Inflammatory macrophage treated with lipopolysaccharide for 1 hour (primary cell): ENCODE data around the gene SH2D3C.

ENCODE experiments used
- DNase-seq, 2 donors: peaks; one replicate each; pipeline ENCODE4 v3.0.0-alpha.2; 2020 to 2022

Gene SH2D3C

DNA sequence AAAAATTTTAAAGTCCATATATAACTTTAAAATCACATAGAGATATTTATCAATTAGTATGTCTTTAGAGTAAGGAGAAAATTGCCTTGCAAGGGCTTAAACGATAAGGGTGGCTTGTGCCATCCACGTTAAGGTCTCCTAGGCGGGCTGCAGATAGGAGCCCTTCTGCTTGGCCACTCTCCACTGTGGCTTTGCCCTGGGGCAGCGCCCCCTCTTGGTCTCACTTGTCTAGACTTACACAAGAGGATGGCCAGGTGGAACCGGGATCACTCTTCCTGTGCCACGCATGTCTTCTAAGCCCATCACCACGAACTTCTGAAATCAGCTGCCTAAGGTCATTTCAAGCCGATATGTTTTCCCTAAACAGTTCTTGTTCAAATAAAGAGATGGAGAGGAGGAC is 27.2 kb upstream of the SH2D3C start:
- no peak for DNase-seq

DNA sequence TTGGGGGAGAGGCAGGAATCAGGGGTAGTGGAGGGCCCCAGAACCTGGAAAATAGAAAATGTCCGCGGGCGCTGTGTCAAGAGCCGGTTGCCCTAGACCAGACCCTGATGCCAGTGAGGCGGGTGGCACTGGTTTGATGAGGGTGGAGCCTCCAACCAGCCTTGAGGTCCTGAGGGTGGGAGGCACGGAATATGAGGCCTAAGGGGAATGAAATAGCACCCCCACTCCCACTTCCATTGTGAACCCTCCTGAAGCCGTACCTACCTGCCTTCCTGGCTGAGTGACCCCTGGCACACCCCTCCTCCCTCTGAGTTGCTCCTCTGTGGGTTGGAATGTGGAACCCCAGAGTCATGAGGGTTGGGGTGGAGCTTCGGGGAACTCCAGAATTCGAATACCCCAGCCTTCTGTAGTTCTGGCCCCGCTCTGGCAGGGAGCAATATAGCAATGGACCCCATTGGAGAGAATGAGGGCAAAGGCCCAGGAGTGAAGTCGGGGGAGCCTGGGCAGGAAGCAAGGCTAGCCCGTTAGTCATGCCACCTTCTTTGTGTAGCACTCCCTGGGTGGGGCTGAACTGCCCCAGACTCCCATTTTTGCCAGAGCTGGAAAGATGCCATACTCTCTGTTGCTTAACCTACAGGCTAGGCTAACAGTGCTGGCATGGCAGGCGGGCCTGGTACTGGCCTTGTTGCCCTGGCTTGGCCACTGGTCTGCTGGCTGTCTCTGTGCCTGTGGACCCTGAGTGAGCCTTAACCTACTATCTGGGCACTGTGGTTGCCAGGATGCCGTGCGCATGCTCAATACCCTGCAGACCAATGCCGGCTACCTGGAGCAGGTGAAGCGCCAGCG is 25.3 kb upstream of the SH2D3C start:
- peak; percentile 58 to 92 for DNase-seq

DNA sequence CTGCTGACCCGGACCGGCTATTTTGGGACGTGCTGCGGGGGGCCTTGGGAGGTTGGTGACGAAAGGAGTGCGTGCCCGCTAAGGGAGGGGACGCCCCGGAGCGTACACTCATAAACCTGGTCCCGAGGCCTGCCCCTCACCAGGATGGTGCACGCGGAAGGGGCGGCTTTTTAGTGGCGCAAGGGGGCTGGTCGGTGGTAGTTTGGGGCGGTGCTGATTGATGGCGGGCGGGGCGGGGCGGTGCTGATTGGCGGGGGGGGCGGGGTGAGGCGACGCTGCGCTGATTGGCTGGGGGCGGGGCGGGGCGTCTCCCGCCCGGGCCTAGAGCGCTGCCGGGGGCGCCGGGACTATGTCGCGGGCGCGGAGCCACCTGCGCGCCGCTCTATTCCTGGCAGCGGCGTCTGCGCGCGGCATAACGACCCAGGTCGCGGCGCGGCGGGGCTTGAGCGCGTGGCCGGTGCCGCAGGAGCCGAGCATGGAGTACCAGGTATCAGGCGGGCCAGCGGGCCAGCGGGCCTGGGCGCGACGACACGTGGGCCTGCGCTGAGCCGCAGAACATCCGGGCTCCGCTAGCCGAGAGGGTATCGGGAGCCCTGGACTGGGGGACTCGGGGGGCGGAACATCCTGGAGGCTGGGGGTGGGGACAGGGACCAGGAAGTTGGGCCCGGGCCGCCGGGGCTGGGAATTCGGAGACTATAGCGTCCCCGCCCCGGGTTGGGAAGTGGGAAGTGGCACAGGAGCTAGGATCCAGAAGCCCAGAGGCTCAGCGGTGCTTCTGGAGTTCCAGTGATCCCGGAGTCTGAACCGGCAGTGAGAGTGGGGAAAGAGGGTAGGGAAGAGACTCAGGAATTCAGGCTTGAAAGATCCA is 24.3 kb upstream of the SH2D3C start, which contains the start of gene FPGS:
TSS of gene FPGS (plus strand) at position 307 of the 868 bp plus-strand sequence. CDS start at position 350, 43 bp downstream.
- DNase-seq, result peak; percentile 76 to 85

DNA sequence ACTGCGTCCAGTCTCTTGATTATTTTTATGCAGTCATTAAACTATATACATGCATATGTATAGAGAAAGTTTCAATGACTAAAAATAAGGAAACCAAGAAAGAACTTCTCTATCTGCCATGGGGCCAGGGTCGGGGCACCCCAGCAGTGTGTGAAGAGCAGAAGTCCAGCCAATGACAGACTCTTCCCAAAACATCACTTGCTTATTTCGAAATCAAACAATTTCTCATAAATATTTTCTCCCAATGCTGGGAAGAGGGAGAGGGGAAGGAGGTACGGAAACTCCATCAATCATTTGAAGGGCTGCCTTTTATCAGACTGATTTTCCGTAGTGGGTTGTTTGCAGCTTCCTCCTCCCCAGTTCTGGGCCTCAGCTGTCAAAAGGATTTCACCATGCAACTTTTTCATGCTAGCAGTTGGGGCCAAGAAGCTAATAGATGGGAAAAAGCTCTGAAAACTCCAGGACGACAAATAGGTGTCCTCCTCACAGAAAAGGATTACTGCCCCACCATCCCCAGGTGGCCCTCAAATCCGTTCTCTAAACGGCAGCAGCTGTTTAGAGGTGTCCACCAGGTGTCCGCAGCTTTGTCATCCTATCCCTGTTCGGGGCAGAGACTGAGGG is 23.6 kb upstream of the SH2D3C start:
- peak; percentile 78 to 92 for DNase-seq

DNA sequence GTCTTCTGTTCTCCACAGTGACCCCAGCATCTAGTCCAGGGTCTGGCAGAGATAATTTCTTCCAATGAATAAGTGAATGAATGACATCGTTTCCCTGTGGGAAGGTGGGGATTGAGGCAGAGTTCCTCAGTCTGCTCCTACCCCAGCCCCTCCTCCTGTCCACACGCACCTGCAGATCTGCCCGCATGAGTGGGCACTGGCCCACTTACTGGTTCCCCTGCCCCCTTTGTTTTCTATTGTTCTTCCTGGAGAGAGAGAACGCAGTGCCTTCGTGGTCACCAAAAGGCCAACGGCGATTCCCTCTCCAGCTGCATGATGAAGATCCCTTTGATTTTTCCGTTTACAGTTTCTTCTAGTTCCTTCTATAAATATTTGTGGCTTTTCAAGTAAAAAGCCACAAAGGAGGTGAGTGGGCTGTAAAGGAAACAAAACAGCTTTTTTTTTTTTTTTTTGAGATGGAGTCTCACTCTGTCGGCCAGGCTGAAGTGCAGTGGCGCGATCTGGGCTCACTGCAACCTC is 18.4 kb upstream of the SH2D3C start:
- no peak for DNase-seq

DNA sequence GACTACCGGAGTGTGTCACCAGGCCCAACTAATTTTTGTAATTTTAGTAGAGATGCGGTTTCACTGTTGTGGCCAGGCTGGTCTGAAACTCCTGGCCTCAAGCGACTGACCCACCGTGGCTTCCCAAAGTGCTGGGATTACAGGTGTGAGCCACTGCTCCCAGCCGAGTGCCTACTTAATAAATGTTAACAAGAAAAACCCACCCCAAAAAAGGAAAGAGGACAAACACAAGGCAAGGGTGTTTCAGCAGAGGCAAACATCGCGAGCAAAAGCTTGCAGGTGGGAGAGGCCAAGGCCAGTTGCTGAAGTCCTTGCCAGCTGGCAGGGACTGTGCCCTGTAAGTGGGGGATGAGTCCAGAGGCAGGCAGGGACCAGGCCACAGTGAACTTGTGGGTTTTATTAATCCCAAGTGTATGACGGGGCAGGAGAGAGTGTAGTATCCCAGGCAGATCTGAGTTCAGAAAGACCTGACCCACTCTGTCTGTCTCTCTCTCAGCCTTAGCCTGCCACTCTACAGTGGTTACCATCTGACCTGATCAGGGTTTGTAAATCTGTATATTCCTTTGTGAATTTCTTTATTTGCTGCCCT is 17.9 kb upstream of the SH2D3C start:
- DNase-seq, result no peak

DNA sequence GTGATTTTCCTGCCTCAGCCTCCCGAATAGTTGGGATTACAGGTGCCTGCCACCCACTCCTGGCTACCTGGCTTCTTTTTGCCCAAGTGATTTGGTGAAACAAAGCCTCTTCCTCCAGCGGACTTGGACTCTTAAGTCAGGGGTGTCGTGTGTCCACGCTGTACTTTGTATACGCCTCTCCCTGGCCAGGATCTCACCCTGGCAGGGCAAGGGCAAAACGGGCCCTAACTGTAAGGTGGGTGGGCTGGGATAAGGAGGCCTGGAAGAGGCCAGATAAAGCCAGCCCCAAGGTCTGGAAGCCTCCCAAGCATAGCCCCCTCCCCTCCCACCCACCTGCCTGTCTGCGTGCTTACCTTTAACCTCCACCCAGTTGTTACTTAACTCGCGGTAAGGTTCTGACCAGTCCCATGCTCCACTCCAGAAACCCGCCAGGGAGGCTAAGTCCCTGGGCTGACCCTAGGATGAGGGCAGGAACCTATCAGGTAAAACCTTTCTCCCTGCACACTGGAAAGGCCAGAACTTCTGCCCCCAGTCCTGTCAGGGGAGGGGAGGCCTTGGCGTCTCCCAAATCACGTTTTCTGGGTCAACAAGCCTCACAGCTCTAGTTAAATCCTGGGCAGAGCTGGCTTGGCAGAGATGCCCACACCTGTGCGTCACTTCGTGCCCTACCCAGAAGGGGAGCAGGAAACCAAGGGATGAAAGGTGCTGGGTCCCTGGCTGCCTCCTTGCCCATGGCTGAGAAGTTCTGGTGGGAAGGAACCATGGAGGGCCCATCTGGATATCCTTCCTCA is 15.7 kb upstream of the SH2D3C start:
- no peak for DNase-seq

DNA sequence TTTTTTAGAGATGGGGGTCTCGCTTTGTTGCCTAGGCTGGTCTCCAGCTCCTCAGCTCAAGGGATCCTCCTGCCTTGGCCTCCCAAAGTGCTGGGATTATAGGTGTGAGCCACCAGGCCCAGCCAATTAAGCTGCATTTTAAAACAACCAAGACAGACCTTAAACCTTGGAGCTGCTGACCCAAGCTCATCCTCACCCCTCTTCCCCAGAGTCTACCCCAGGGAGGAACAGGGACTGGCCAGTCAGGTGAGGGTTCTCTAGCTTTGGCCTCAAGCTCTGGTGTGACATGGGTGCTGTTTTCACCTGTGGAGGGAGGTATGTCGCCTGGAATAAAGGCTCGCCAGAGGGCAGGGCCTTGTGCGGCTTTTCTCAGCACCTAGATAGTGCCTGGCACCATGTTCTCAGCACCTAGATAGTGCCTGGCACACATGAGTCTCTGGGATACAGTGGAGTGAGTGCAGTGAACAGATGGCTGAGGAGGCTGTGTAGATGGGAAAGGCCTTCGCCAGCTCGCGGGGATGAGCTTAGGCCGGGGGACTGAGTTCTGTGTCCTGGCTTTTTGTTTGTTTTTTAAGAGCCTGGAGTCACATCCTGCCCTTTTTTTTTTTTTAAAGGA is 14.7 kb upstream of the SH2D3C start:
- DNase-seq, result no peak

DNA sequence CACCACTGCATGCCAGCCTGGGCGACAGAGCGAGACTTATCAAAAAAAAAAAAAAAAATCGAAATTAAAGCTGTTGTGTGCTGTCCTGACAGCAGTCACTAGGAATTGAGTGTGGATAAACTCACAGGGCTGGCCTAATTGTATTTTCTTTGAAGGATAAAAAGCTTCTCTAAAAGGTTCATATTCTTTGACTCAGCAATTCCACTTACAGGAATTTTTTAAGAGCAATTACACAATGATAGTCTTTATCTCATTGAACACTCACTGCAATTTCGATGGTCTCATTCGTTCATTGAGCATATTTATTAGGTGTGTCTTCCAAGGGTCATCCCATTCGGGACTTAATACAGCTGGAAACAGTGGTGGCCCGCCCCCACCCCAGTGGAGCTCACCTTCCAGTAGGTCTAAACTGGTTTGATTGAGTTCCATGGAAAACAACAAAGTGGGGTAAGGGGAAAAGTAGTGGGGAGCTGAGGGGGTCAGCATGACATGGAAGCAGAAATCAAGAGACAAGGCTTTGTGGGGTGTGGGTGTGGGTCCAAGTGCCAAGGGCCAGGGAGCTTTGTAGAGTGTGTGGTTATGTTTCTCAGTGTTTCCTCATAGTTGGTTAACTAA is 14.1 kb upstream of the SH2D3C start:
- DNase-seq, result no peak

DNA sequence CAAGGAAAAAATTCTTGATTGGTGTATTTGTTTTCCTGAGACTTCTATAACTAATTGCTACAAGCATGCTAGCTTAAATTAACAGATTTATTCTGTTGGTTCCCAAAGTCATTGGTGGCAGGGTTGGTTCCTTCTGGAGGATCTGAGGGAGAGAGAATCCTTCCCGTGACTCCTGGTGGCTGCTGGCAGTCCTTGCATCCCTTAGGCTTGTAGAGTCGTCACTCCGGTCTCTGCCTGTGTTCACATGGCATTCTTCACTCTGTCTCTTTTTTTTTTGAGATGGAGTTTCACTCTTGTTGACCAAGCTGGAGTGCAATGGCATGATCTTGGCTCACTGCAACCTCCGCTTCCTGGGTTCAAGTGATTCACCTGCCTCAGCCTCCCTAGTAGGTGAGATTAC is 12.6 kb upstream of the SH2D3C start:
- DNase-seq, result no peak

DNA sequence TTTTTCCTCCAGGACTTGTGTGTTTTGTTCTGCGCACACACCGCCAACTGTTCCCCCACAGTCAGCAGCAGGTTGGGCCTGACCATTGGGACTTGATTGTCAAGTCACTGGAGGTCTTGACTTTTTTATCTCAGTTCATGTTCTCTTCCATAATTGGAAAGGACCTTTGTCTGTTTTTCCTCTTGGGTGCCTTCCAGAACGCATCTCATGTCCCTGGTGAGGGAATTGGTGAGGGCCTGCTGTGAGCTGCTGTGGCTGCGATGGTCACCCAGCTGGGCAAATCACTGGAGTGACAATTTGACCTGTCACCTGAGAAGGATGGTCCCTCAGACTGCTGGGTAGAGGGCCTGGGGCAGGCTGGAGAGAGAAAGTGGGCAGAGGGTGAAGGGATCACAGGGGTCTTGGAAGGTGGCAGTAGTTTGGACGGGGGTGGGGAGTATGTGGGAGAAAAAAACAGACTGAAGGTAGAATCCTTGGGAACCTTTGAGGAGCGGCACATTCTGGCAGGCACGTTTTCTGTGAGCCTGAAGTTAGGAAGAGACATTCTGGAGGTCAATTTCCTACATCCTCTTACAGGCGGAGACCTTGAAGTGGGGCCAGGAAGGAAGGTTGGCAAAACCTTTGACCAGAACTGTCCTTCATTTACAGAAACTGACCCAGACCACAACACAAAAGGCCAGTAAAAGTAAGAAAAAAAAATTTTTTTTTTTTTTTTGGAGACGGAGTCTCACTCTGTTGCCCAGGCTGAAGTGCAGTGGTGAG is 11.8 kb upstream of the SH2D3C start:
- no peak for DNase-seq

DNA sequence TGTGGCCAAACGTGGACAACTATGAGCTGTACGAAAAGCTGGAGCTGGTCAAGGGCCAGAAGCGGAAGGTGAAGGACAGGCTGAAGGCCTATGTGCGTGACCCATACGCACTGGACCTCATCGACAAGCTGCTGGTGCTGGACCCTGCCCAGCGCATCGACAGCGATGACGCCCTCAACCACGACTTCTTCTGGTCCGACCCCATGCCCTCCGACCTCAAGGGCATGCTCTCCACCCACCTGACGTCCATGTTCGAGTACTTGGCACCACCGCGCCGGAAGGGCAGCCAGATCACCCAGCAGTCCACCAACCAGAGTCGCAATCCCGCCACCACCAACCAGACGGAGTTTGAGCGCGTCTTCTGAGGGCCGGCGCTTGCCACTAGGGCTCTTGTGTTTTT is 10.7 kb upstream of the SH2D3C start:
- no peak for DNase-seq

DNA sequence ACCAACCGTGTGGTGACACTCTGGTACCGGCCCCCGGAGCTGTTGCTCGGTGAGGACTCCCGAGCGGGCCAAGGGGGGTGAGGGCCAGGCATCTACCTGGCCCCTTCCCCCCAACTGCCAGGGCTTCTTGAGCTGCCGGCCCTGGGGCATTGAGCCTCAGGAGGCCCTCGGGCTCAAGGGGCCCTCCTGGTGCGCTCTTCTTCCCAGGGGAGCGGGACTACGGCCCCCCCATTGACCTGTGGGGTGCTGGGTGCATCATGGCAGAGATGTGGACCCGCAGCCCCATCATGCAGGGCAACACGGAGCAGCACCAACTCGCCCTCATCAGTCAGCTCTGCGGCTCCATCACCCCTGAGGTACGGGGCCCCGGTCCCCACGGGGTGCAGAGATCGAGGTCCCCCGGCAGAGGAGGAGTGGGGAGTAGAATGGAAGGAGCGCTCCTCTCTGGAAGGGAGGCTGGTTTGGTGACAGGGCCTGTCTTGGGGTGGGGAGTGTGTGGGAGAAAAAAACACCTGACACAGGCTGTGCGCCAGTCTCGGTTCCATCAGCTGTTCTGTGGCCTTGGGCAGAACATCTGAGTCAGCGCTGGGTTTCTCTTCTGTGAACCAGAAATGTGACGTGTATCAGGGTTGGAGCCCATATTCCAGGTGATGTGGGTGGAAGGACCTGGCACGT is 10.0 kb upstream of the SH2D3C start:
- DNase-seq, result no peak

DNA sequence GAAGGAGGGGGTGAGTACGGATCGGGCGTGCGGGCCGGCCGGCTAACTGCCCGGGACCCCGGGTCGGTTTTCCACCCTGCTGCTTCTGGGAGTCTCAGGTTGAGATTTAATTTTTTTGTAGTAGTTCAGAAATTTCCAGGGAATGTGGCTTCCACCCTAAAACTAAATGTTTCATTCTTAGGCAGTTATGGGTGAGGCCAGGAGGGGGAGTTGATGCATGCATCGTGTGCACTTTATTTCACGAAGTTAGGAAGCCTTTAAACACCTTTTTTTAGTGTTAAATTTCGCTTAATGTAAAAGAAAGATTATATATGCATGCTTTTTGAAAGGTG is 8.3 kb upstream of the SH2D3C start:
- peak in 1 of 2 donors; percentile 33 for DNase-seq

DNA sequence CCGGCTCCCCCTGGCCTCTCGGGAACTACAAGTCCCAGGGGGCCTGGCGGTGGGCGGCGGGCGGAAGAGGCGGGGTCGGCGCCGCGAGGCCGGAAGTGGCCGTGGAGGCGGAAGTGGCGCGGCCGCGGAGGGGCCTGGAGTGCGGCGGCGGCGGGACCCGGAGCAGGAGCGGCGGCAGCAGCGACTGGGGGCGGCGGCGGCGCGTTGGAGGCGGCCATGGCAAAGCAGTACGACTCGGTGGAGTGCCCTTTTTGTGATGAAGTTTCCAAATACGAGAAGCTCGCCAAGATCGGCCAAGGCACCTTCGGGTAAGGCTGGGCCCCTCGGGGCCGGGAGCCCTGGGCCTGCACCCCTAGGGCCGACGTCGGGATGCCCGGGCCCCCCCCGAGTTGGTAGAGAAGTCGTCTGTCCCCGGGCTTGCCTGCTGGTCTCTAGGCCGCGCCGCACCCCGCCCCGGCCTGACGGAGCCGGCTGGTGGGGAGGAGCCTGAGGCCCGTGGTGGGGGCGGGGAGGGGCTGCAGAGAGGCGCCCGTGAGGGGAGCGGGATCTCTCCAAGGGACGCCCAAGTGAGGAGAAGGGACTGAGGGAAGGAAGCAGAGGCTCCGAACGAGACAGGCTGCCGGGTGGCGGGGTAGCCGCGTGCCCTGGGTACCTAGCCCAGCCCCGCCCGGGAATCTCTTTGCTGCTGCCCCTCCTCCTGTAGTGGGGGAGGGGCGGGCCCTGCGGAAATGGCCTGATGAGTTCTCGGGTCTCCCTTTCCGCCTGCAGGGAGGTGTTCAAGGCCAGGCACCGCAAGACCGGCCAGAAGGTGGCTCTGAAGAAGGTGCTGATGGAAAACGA is 7.7 kb upstream of the SH2D3C start, which contains the start of gene CDK9:
TSS of gene CDK9 (plus strand) at position 102 of the 840 bp plus-strand sequence. CDS start at position 217, 115 bp downstream.
- DNase-seq, result peak; percentile 85 to 93

DNA sequence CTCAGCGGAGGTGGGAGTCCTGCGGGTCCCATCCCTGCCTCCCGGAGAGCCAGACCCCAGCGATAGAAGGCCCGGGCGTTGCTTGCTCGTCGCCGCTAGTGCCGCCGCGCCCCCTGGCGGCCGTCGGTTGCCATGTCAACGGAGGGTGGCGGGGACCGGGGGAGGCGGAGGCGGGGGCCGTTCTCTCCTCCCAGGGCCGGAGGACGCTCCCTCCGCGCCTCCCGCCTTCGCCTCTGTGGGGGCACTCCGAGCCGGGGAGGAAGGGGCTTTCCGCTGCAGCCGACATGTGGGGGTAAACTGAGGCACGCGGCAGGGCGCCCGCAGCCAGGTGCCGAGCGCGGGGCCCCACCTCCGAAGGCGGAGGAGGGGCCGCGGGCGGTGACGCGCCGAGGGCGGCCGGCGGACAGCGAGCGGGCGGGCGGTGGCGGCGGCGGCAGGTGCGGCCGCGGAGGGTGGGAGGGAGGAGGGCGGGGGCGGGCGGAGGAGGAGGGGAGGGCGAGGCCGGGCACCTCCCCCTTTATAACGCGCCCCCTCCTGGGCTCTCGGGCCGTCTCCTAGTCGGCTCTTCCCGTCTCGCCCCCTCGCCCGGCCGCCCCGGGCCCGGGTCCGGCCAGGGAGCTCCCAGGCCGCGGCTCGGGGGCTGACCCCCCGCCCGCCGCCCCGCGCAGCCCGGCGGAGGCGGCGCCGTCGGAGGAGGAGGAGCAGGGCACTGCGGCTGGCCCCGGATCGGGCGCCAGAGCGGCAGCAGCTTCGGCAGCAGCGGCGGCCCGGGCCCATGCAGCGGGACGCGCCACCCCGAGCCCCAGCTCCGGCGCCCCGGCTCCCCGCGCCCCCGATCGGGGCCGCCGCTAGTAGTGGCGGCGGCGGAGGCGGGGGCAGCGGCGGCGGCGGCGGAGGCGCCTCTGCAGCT is 6.8 kb upstream of the SH2D3C start:
- peak; percentile 59 to 80 for DNase-seq
